ENCODE results near the gene NCEH1.

Gene NCEH1

DNA sequence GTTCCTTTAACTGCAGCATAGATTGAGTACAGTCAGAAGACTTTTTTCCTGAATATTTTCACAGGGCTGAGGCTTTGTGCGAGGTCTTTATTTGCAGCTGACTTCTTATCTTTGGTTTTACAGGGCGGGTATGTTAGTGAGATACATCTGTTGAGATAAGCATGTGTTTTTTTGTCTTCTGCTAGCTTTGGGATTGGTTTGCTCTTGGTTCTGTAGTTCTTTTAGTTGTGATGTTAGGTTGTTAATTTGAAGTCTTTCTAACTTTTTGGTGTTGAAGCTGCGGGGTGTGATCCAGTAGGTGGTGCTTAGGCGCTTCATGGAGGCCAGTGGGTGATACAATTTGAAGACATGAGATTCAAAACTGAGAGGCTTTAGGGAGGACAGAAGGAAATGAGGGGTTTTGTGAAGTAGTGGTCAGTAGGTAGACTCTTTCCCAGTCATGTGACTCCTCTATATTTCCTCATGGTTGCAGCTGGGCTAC is 119.7 kb downstream of the NCEH1 start:
- H3K4me3 ChIP-seq (ENCODE audit: low read depth, low read length): no peak overlapping the region
- TF ChIP-seq, protein P1, sequence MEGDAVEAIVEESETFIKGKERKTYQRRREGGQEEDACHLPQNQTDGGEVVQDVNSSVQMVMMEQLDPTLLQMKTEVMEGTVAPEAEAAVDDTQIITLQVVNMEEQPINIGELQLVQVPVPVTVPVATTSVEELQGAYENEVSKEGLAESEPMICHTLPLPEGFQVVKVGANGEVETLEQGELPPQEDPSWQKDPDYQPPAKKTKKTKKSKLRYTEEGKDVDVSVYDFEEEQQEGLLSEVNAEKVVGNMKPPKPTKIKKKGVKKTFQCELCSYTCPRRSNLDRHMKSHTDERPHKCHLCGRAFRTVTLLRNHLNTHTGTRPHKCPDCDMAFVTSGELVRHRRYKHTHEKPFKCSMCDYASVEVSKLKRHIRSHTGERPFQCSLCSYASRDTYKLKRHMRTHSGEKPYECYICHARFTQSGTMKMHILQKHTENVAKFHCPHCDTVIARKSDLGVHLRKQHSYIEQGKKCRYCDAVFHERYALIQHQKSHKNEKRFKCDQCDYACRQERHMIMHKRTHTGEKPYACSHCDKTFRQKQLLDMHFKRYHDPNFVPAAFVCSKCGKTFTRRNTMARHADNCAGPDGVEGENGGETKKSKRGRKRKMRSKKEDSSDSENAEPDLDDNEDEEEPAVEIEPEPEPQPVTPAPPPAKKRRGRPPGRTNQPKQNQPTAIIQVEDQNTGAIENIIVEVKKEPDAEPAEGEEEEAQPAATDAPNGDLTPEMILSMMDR (IDR thresholded peaks at IDR 0.05; ENCODE audit: insufficient read depth, low read depth, low read length, missing control alignments): no peak
- DNase-seq (ENCODE audit: low read depth): no peak

DNA sequence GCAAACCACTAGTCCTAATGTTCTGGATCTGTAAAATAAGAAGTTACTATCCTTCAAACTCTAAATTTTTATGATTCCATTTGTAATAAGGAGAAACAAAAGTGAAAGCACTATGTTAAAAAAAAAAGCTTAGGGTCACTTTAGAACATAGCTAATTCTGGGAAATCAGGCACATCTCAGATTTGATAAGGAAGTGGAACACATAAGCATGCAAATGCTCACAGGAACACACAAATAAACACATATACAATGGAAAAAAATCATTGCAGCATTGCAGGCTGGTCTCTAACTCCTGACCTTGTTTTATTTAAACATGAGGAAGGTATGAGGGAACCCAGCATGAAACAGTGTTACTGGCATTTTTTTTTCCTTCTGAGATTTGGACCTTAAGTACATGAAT is 124.4 kb downstream of the NCEH1 start:
- TF ChIP-seq, protein P1 (IDR thresholded peaks at IDR 0.05; ENCODE audit: insufficient read depth, low read depth, low read length, missing control alignments): no peak
- H3K4me3 ChIP-seq (ENCODE audit: low read depth, low read length): no peak overlapping the region
- DNase-seq (ENCODE audit: low read depth): no peak

DNA sequence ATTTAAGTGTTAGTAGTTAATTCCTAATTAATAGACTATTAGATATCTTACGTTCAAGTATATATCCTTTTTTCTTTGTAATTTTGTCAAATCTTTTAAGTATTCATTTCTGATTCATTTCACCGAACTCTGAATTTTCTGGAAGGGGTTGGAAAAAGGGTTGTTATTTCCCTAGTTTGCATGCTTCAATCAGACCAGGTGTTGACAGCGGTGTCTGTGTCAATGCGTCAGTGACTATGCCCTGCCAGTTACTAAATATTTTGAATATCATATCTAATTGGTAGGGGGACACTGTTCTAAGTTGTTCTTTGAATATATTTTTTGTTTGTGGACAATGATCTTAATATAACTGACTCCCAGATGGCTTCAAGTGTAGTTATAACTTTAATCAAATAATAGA is 124.9 kb downstream of the NCEH1 start:
- DNase-seq (ENCODE audit: low read depth): no peak
- no peak overlapping the region for H3K4me3 ChIP-seq (ENCODE audit: low read depth, low read length)
- TF ChIP-seq, protein P1 (IDR thresholded peaks at IDR 0.05; ENCODE audit: insufficient read depth, low read depth, low read length, missing control alignments): no peak

DNA sequence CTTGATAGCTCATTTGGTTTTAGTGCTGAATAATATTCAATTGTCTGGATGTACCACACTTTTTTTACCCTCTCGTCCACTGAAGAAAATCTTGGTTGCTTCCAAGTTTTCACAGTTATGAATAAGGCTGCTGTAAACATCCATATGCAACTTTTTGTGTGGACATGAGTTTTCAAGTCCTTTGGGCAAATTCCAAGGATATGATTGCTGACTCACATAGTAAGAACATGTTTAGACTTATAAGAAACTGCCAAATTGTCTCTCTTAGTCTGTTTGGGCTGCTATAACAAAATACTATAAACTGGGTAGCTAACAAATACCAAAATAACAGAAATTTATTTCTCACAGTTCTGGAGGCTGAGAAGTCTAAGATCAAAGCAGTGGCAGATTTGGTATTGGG is 128.2 kb downstream of the NCEH1 start:
- TF ChIP-seq, protein P1 (IDR thresholded peaks at IDR 0.05; ENCODE audit: insufficient read depth, low read depth, low read length, missing control alignments): no peak
- no peak overlapping the region for H3K4me3 ChIP-seq (ENCODE audit: low read depth, low read length)
- DNase-seq (ENCODE audit: low read depth): no peak

DNA sequence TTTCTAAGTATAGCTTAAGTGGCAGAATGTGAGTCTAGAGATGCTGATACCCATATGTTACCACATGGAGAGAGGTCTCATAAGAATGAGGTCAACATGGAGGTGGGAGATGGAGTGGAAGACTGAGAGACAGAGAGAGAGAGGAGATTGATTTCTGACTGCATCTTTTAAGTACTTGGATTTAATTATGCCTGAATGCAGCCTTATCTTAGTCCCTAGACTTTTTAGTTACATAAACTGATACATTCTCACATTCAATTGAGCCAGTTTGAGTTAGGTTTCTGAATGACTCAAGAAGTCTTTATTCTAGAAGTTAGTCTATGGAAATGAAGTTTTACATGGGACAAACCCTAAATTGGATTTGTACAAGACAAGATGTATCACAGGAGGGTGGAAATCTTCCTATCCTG is 129.1 kb downstream of the NCEH1 start:
- H3K4me3 ChIP-seq (ENCODE audit: low read depth, low read length): no peak overlapping the region
- DNase-seq (ENCODE audit: low read depth): peak; percentile 35
- TF ChIP-seq, protein P1 (IDR thresholded peaks at IDR 0.05; ENCODE audit: insufficient read depth, low read depth, low read length, missing control alignments): no peak

DNA sequence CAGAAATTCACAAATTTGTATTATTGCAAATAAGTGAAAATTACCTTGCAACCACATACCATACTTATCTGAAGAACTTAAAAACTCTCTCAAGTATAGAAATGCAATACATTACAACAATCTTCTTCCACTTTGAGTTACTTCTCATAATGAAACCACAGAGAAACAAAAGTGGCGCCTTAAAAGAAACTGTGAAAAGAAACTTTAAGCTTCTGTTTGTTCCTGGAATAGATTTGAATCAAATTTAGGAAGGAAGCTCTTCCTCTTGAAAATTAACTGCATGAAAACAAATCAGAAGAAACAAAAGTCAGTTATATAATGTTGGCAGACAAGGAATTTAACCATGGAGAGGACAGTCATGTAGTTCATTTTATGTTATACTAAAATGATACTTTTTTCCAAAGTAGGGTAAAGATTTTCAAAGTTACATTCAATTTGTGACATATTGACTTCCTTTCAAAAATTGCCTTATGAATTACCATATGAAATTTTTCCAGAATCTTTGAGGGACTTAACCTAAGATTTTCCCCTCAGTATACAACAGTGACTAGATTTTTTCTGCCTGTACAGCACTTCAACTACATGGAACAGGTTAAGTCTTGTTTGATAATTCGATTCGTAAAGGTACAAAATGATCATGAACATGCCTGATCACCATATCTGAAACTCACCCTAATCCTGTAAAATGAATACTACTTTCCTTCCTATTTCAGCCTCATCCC is 130.0 kb downstream of the NCEH1 start:
- peak; percentile 64 for DNase-seq (ENCODE audit: low read depth)
- TF ChIP-seq, protein P1 (IDR thresholded peaks at IDR 0.05; ENCODE audit: insufficient read depth, low read depth, low read length, missing control alignments): no peak
- H3K4me3 ChIP-seq (ENCODE audit: low read depth, low read length): no peak overlapping the region
